ENCODE data around the gene UNC13B. TPM values are rescaled to one million over a fixed set of nuclear protein-coding genes. Genes with fewer than 3 reads are reported as not detected.

Gene UNC13B
- total and polyA plus RNA-seq, 2 donors (not counting 3 experiments of a cell fraction or from before 2014, with no cell fraction given) = 30.1 to 46.2 TPM

GRCh38 chr9:35322075-35322885 lies 160.5 kb downstream of the UNC13B start:
- intact Hi-C loops (cut with micrococcal nuclease) (no loop called here), dilution Hi-C loops (cut with MboI; ENCODE audit: extremely low pct_ligation_motif_present, low sequenced_read_pairs) (no loop called here)
- H3K4me1 ChIP-seq (ENCODE audit: control insufficient read depth, extremely low read depth, insufficient read depth, low read length) = no peaks in the 10 kb centered on the region
- no peak overlapping the region for H3K27ac ChIP-seq (ENCODE audit: insufficient read depth, low read depth, low read length)
- TF ChIP-seq MAX (IDR thresholded peaks at IDR 0.05; ENCODE audit: insufficient read depth, insufficient read length) (no peak), JUN (IDR thresholded peaks at IDR 0.05; ENCODE audit: borderline replicate concordance, insufficient read depth, insufficient read length, low read depth) (no peak), GATA2 (IDR thresholded peaks at IDR 0.05; ENCODE audit: insufficient read depth, insufficient read length, low read depth, low read length) (no peak), MYC (IDR thresholded peaks at IDR 0.05; ENCODE audit: low read depth, low read length) (no peak), FOS (IDR thresholded peaks at IDR 0.05; ENCODE audit: borderline replicate concordance, insufficient read depth, low read length) (no peak)
- H3K9ac ChIP-seq (replicated peaks; ENCODE audit: extremely low read depth, insufficient read depth, low read length) = no peak overlapping the region
- FAIRE-seq = no peak
- no peak overlapping the region for H3K4me2 ChIP-seq (ENCODE audit: insufficient read depth, low read length)
- POLR2A ChIA-PET = no interaction called here
- H3K9me3 ChIP-seq (replicated peaks; ENCODE audit: control insufficient read depth, insufficient read depth, low read length) = no peaks in the 10 kb centered on the region
- no peaks in the 10 kb centered on the region for H3K79me2 ChIP-seq (ENCODE audit: control insufficient read depth, insufficient read depth, low read length)
- CTCF ChIA-PET = no interaction called here
- H3K36me3 ChIP-seq (ENCODE audit: control insufficient read depth in 2 of 2, extremely low read depth in 1 of 2, insufficient read depth in 2 of 2, low read length in 2 of 2) = no peaks in the 10 kb centered on the region
- H3K9me1 ChIP-seq (replicated peaks; ENCODE audit: control insufficient read depth, extremely low read depth, insufficient read depth, low read length) = no peaks in the 10 kb centered on the region
- BruUV-seq (replicated peaks) = no TSS peak
- no peaks in the 10 kb centered on the region for H3K27me3 ChIP-seq (ENCODE audit: control insufficient read depth in 2 of 2, insufficient read depth in 2 of 2, low read length in 2 of 2)
- H4K20me1 ChIP-seq (replicated peaks; ENCODE audit: control insufficient read depth, extremely low read depth, insufficient read depth, low read length) = no peaks in the 10 kb centered on the region
- H3K4me3 ChIP-seq (replicated peaks in 1 of 3; ENCODE audit: insufficient read depth in 1 of 3, low read depth in 1 of 3, low read length in 3 of 3) = no peak overlapping the region
- no peak overlapping the region for H2AFZ ChIP-seq (ENCODE audit: low read depth, low read length)
- no peak for DNase-seq (ENCODE audit: low read depth, low spot score)

DNA sequence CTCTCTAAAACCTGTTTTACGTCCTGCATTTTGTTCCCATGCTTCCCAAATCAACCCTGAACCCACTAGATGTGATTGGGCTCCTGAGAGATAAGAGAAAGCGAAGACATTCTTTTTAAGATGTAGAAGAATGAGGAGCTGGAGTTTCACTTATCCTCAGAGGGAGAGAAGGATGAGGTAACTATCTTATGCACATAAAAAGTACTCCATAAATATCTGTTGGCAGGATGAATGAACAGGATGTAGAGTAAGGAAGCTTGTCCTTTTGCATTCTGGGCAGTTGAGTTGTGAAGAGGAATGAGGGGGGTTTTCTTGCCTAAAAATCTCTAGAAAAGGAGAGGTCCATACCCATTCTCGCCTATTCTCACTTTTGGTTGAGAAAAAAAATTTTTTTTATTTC lies 163.2 kb downstream of the UNC13B start:
- CTCF ChIA-PET = interaction anchor here (0.9 to 1.2 kb wide), 4 partner anchors 10 to 62 kb away, joined by 3 to 5 read pairs (median 4); no protein-coding TSS in a partner anchor
- H3K9me3 ChIP-seq (replicated peaks; ENCODE audit: control insufficient read depth, insufficient read depth, low read length) = no peaks in the 10 kb centered on the region
- H3K36me3 ChIP-seq (ENCODE audit: control insufficient read depth in 2 of 2, extremely low read depth in 1 of 2, insufficient read depth in 2 of 2, low read length in 2 of 2) = peaks cover 0 to 2% of the 10 kb centered on the region in 2 experiments
- no peaks in the 10 kb centered on the region for H3K79me2 ChIP-seq (ENCODE audit: control insufficient read depth, insufficient read depth, low read length)
- no peak for TF ChIP-seq MAX (IDR thresholded peaks at IDR 0.05; ENCODE audit: insufficient read depth, insufficient read length)
- no peaks in the 10 kb centered on the region for H3K4me1 ChIP-seq (ENCODE audit: control insufficient read depth, extremely low read depth, insufficient read depth, low read length)
- FAIRE-seq (no peak), DNase-seq (ENCODE audit: low read depth, low spot score) (peak; percentile 36)
- no peak overlapping the region for H3K9ac ChIP-seq (replicated peaks; ENCODE audit: extremely low read depth, insufficient read depth, low read length)
- H3K27me3 ChIP-seq (ENCODE audit: control insufficient read depth in 2 of 2, insufficient read depth in 2 of 2, low read length in 2 of 2) = no peaks in the 10 kb centered on the region
- no peak overlapping the region for H3K4me2 ChIP-seq (ENCODE audit: insufficient read depth, low read length)
- H3K9me1 ChIP-seq (replicated peaks; ENCODE audit: control insufficient read depth, extremely low read depth, insufficient read depth, low read length) = no peaks in the 10 kb centered on the region
- BruUV-seq (replicated peaks) = no TSS peak
- POLR2A ChIA-PET = no interaction called here
- no peak overlapping the region for H3K4me3 ChIP-seq (replicated peaks in 1 of 3; ENCODE audit: insufficient read depth in 1 of 3, low read depth in 1 of 3, low read length in 3 of 3)
- H4K20me1 ChIP-seq (replicated peaks; ENCODE audit: control insufficient read depth, extremely low read depth, insufficient read depth, low read length) = no peaks in the 10 kb centered on the region
- H2AFZ ChIP-seq (ENCODE audit: low read depth, low read length) = no peak overlapping the region
- intact Hi-C loops (cut with micrococcal nuclease) = no loop called here
- dilution Hi-C loops (cut with MboI; ENCODE audit: extremely low pct_ligation_motif_present, low sequenced_read_pairs) = no loop called here
- no peak overlapping the region for H3K27ac ChIP-seq (ENCODE audit: insufficient read depth, low read depth, low read length)

Data from endothelial cell of umbilical vein (primary cell).